ENCODE measurements around the gene TTC27.

Gene TTC27

GRCh38 chr2:32663864-32664263 lies 36.0 kb downstream of the TTC27 start:
- DNase-seq (ENCODE audit: low read depth) = no peak

GRCh38 chr2:32666704-32667103 lies 38.9 kb downstream of the TTC27 start:
- DNase-seq (ENCODE audit: low read depth) = no peak
- no peak overlapping the region for H3K4me3 ChIP-seq (ENCODE audit: low read depth, low read length)

More at GRCh38 chr2:32663864-32664263, 36.0 kb downstream of the TTC27 start:
- no peak overlapping the region for H3K4me3 ChIP-seq (ENCODE audit: low read depth, low read length)

- no peak overlapping the region for H3K4me3 ChIP-seq (ENCODE audit: low read depth, low read length)
- no peak for DNase-seq (ENCODE audit: low read depth)
Observed at GRCh38 chr2:32668254-32668653, 40.4 kb downstream of the TTC27 start.

- DNase-seq (ENCODE audit: low read depth) = no peak
- no peak overlapping the region for H3K4me3 ChIP-seq (ENCODE audit: low read depth, low read length)
Observed at GRCh38 chr2:32671885-32672533, 44.2 kb downstream of the TTC27 start.

GRCh38 chr2:32678825-32679224 lies 51.0 kb downstream of the TTC27 start:
- no peak overlapping the region for H3K4me3 ChIP-seq (ENCODE audit: low read depth, low read length)
- DNase-seq (ENCODE audit: low read depth) = peak; percentile 25

- DNase-seq (ENCODE audit: low read depth) = no peak
- no peak overlapping the region for H3K4me3 ChIP-seq (ENCODE audit: low read depth, low read length)
Observed at GRCh38 chr2:32680942-32681341, 53.1 kb downstream of the TTC27 start.

- no peak overlapping the region for H3K4me3 ChIP-seq (ENCODE audit: low read depth, low read length)
- DNase-seq (ENCODE audit: low read depth) = no peak
Observed at GRCh38 chr2:32683520-32684086, 55.8 kb downstream of the TTC27 start.

- peak; percentile 14 for DNase-seq (ENCODE audit: low read depth)
- no peak overlapping the region for H3K4me3 ChIP-seq (ENCODE audit: low read depth, low read length)
Observed at GRCh38 chr2:32688541-32688940, 60.7 kb downstream of the TTC27 start.

- no peak overlapping the region for H3K4me3 ChIP-seq (ENCODE audit: low read depth, low read length)
- no peak for DNase-seq (ENCODE audit: low read depth)
Observed at GRCh38 chr2:32691678-32692077, 63.8 kb downstream of the TTC27 start.

- H3K4me3 ChIP-seq (ENCODE audit: low read depth, low read length) = no peak overlapping the region
- DNase-seq (ENCODE audit: low read depth) = no peak
Observed at GRCh38 chr2:32696439-32696838, 68.6 kb downstream of the TTC27 start.

GRCh38 chr2:32697156-32697555 lies 69.3 kb downstream of the TTC27 start:
- DNase-seq (ENCODE audit: low read depth) = peak; percentile 60
- no peak overlapping the region for H3K4me3 ChIP-seq (ENCODE audit: low read depth, low read length)

GRCh38 chr2:32699151-32699550 lies 71.3 kb downstream of the TTC27 start:
- DNase-seq (ENCODE audit: low read depth) = no peak
- no peak overlapping the region for H3K4me3 ChIP-seq (ENCODE audit: low read depth, low read length)

GRCh38 chr2:32701806-32702205 lies 74.0 kb downstream of the TTC27 start:
- DNase-seq (ENCODE audit: low read depth) = no peak
- no peak overlapping the region for H3K4me3 ChIP-seq (ENCODE audit: low read depth, low read length)

- H3K4me3 ChIP-seq (ENCODE audit: low read depth, low read length) = no peak overlapping the region
- no peak for DNase-seq (ENCODE audit: low read depth)
Observed at GRCh38 chr2:32702303-32703064, 74.6 kb downstream of the TTC27 start.

GRCh38 chr2:32706815-32707579 lies 79.1 kb downstream of the TTC27 start:
- no peak overlapping the region for H3K4me3 ChIP-seq (ENCODE audit: low read depth, low read length)
- no peak for DNase-seq (ENCODE audit: low read depth)

GRCh38 chr2:32711219-32711618 lies 83.4 kb downstream of the TTC27 start:
- peak; percentile 85 for DNase-seq (ENCODE audit: low read depth)
- H3K4me3 ChIP-seq (ENCODE audit: low read depth, low read length) = no peak overlapping the region

GRCh38 chr2:32711908-32712501 lies 84.2 kb downstream of the TTC27 start:
- H3K4me3 ChIP-seq (ENCODE audit: low read depth, low read length) = no peak overlapping the region
- no peak for DNase-seq (ENCODE audit: low read depth)

GRCh38 chr2:32712870-32713269 lies 85.0 kb downstream of the TTC27 start:
- H3K4me3 ChIP-seq (ENCODE audit: low read depth, low read length) = no peak overlapping the region
- DNase-seq (ENCODE audit: low read depth) = no peak

GRCh38 chr2:32714521-32714920 lies 86.7 kb downstream of the TTC27 start:
- H3K4me3 ChIP-seq (ENCODE audit: low read depth, low read length) = no peak overlapping the region
- no peak for DNase-seq (ENCODE audit: low read depth)

- DNase-seq (ENCODE audit: low read depth) = no peak
- H3K4me3 ChIP-seq (ENCODE audit: low read depth, low read length) = no peak overlapping the region
Observed at GRCh38 chr2:32715391-32715841, 87.6 kb downstream of the TTC27 start.
